BE2C (cell line): ENCODE results near the gene ARSI.

Source experiments
- DNase-seq: peaks from one replicate; pipeline ENCODE4 v3.0.0-alpha.2; 2020
- H3K27me3 ChIP-seq: fragments of 250-450 bp; sonication (Bioruptor Pico); 2 replicates; pipeline ENCODE4 v1.5.1; 2020; ENCODE audit warnings: mild to moderate bottlenecking
- H3K36me3 ChIP-seq: fragments of 250-450 bp; sonication (Bioruptor Pico); 2 replicates; pipeline ENCODE4 v1.5.1; 2020; ENCODE audit warnings: mild to moderate bottlenecking
- H3K4me1 ChIP-seq: fragments of 250-450 bp; sonication (Bioruptor Pico); 2 replicates; pipeline ENCODE4 v1.5.1; 2020
- H3K4me3 ChIP-seq: 2 replicates; pipeline ENCODE4 v1.5.1; 2011; ENCODE audit warnings: low read depth, low read length
- H3K9me3 ChIP-seq: fragments of 250-450 bp; sonication (Bioruptor Pico); 2 replicates; pipeline ENCODE4 v1.5.1; 2020
- CTCF ChIP-seq: IDR thresholded peaks from 2 replicates; pipeline ENCODE4 v1.5.1; 2012; ENCODE audit warnings: mild to moderate bottlenecking, low read depth, low read length

ARSI gene

DNA sequence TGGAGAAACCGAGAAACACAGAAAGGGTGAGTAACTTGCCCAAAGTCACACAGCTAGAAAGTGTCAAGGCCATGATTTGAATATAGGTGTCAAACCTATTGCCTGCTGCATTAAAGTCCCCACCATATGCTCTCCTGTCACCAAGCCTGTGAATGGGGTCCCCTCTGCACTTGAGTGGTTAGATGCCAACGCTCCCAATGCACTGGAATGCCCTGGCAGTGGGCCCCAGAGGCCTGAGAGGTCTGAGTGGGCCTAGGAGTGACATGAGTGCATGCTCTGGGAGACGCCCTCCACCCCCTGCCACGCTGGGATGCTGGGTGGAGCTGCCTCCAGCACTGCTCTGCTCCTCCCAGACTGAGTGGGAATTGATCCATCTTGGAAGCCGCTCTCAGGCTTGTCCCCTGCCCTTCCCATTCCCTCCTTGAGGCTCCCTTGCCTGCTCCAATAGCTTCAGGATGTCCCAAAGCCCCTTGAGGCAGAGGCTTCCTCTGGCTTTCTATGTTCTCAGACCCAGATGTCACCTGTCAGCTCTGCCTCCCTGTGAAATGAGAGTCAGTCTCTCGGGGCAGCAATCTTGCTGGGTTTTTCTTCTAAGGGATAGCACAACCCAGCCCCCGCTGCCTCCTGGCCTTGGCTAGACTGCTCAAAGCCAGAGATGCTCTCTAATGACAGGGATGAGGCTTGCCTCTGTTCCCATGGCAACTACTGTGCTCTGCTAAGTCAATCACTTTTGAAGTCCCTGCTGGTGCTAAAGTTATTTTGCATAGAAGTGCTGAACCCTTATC lies 6.6 kb upstream of the ARSI start:
- no peak for TF ChIP-seq CTCF
- no peaks in the 10 kb centered on the region for H3K9me3 ChIP-seq
- DNase-seq: peak; percentile 74
- no peaks in the 10 kb centered on the region for H3K27me3 ChIP-seq
- H3K4me1 ChIP-seq: peaks cover 18% of the 10 kb centered on the region
- no peaks in the 10 kb centered on the region for H3K36me3 ChIP-seq
- H3K4me3 ChIP-seq: no peak overlapping the region

DNA sequence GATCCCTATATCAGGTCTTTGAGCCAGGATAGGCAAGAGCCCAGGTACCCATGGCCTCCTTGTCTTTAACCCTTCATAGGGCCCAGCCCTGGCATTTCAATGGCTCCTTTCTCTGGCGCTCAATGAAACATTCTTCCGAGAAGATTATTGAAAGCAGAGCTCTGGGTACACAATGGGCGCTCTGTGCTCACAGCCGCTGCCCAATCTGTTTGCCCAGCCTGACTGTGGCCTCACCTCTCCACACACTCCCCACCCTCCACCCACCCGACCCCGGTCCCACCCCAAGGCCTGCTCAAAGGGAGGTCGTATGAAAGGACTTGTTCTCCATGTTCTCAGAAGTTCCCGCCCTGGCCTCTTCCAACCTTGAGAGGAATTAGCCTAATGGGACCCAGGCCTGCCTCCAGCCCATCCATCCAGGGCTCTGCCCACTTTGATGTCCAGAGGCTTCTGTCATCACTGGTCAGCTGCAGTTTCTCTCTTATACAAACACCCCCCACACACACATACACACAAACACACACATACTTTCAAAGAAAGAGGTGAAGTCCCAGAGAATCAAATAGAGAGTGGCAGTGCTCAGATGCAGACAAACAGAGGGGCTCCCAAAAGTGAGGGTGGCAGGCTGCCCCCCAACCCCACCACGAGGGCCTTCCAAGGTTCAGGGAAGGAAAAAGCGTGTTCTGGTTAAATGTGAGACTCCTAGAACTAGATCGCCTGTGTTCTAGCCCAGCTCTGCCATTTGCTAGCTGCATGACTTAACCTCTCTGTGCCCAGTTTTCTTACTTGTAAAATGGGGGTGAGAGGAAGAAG lies 5.1 kb upstream of the ARSI start:
- no peaks in the 10 kb centered on the region for H3K36me3 ChIP-seq
- DNase-seq: no peak
- H3K4me3 ChIP-seq: no peak overlapping the region
- no peaks in the 10 kb centered on the region for H3K27me3 ChIP-seq
- no peak for TF ChIP-seq CTCF
- H3K9me3 ChIP-seq: no peaks in the 10 kb centered on the region
- peaks cover 16% of the 10 kb centered on the region for H3K4me1 ChIP-seq

DNA sequence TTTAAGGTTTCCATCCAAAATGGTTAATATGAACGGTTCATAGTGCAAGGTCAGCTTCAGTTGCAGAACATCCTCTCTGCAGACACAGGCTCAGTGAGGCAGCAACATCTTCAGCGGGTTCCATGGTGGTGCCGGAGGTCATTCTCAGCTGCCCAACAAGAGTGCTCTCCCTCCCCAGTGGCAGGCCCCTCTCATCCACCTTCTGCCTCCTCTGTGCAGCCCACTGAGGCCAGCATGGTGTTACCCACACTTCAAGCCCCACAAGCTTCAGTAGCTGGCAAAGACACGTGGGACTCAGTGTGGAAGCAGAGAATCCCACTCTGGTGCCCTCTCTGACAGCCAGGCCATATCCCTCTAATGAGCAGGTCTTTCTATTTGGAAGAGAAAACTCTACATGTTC lies 4.1 kb upstream of the ARSI start:
- no peaks in the 10 kb centered on the region for H3K27me3 ChIP-seq
- H3K4me1 ChIP-seq: peaks cover 16% of the 10 kb centered on the region
- no peak for DNase-seq
- TF ChIP-seq CTCF: no peak
- no peaks in the 10 kb centered on the region for H3K36me3 ChIP-seq
- no peaks in the 10 kb centered on the region for H3K9me3 ChIP-seq
- no peak overlapping the region for H3K4me3 ChIP-seq

- H3K4me1 ChIP-seq: peaks cover 16% of the 10 kb centered on the region
- H3K9me3 ChIP-seq: no peaks in the 10 kb centered on the region
- no peak for TF ChIP-seq CTCF
- no peaks in the 10 kb centered on the region for H3K27me3 ChIP-seq
- no peaks in the 10 kb centered on the region for H3K36me3 ChIP-seq
- DNase-seq: no peak
- no peak overlapping the region for H3K4me3 ChIP-seq
Observed at GRCh38 chr5:150305557-150305956, 2.9 kb upstream of the ARSI start.

DNA sequence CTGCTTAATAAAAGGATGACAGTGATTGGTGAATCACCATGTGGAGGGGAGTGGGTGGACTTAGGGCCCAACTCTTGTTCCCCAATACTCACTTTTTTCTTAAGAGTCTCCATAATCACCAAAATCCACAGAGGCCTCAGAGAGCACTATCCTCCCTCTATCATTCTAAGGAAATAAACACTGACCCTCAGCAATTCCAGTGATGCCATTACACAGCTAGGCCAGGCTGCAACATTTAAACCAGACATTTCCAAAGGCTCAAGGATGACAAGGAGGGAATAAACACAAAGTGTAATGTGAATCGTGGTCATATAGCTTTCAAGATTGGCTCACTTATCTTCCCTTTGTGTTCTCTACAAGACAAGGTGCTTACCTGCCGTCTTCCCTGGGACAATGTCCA lies 2.4 kb upstream of the ARSI start:
- no peak for DNase-seq
- Histone ChIP-seq H3K36me3 (no peaks in the 10 kb centered on the region), H3K27me3 (no peaks in the 10 kb centered on the region), H3K9me3 (no peaks in the 10 kb centered on the region), H3K4me3 (no peak overlapping the region), H3K4me1 (peaks cover 13% of the 10 kb centered on the region)
- no peak for TF ChIP-seq CTCF
